Spleen (tissue), 11 donors: ENCODE results near the gene CCDC70. TPM values are rescaled to one million over a fixed set of nuclear protein-coding genes. Genes with fewer than 3 reads are reported as not detected.
"Not testable (repeated sequence)": the region's sequence is repeated elsewhere in the genome, so short reads cannot be mapped to it uniquely, and the experiment has no call there.

Experiments
- DNase-seq: peaks from one replicate; pipeline ENCODE4 v3.0.0-alpha.2; 2020
- H3K27ac ChIP-seq, 8 donors: fragments of 200-600 bp; sonication (generic) in 7 of 8; 1 replicate in 4 of 8; 2 replicates in 4 of 8; pipeline versions ENCODE4 v1.5.0 to v1.8.0; 2016 to 2021; ENCODE audit warnings: inconsistent platforms in 4 of 8, mild to moderate bottlenecking in 4 of 8, moderate library complexity in 1 of 8
- H3K27me3 ChIP-seq, 7 donors: fragments of 200-600 bp; sonication (generic) in 6 of 7; replicated peaks in 1 of 7; 1 replicate in 4 of 7; 2 replicates in 3 of 7; pipeline versions ENCODE4 v1.5.0 to v1.8.0; 2016 to 2021; ENCODE audit warnings: inconsistent platforms in 3 of 7, mild to moderate bottlenecking in 1 of 7
- H3K36me3 ChIP-seq, 6 donors: fragments of 200-600 bp; sonication (generic) in 5 of 6; 1 replicate in 4 of 6; 2 replicates in 2 of 6; pipeline versions ENCODE4 v1.5.0 to v1.8.0; 2016 to 2021; ENCODE audit warnings: inconsistent platforms in 2 of 6
- H3K4me1 ChIP-seq, 6 donors: fragments of 200-600 bp; sonication (generic) in 5 of 6; 1 replicate in 3 of 6; 2 replicates in 3 of 6; pipeline versions ENCODE4 v1.5.0 to v1.8.0; 2016 to 2021; ENCODE audit warnings: inconsistent platforms in 3 of 6
- H3K4me3 ChIP-seq, 8 donors: fragments of 200-600 bp; sonication (generic) in 7 of 8; 1 replicate in 4 of 8; 2 replicates in 4 of 8; pipeline versions ENCODE4 v1.5.0 to v1.8.0; 2016 to 2021; ENCODE audit warnings: inconsistent platforms in 4 of 8, mild to moderate bottlenecking in 4 of 8, moderate library complexity in 2 of 8
- H3K9me3 ChIP-seq, 8 donors: fragments of 200-600 bp; sonication (generic) in 7 of 8; 1 replicate in 4 of 8; 2 replicates in 4 of 8; pipeline versions ENCODE4 v1.5.0 to v1.8.0; 2016 to 2021; ENCODE audit warnings: inconsistent platforms in 4 of 8
- CTCF ChIP-seq, 11 experiments: fragments of 200-600 bp in 7 of 11; fragments of 450-650 bp in 4 of 11; sonication (generic) in 4 of 11; IDR thresholded peaks in 8 of 11; conservative IDR thresholded peaks in 3 of 11; 1 replicate in 7 of 11; 2 replicates in 4 of 11; pipeline versions ENCODE4 v1.4.0 to v1.8.0; 2016 to 2021; ENCODE audit warnings: antibody characterized with exemption in 11 of 11, inconsistent platforms in 4 of 11, mild to moderate bottlenecking in 1 of 11
- POLR2A ChIP-seq, 3 donors: fragments of 450-650 bp; IDR thresholded peaks; one replicate each; pipeline ENCODE4 v1.5.1; 2017; ENCODE audit warnings: antibody characterized with exemption in 3 of 3, mild to moderate bottlenecking in 1 of 3
- POLR2AphosphoS5 ChIP-seq, 3 donors: sonication (generic); formaldehyde crosslinking; IDR thresholded peaks; one replicate each; pipeline ENCODE4 v1.5.1; 2017; ENCODE audit warnings: antibody characterized with exemption in 3 of 3
- WGBS, 5 donors: extraction: QIAGEN DNeasy Blood & Tissue Kit in 3 of 5; methylation state at CpG; one replicate each; pipeline versions ENCODE4 v1.1.5 to v1.1.7; 2013 to 2018; 5-methylcytosine and 5-hydroxymethylcytosine counted together
- intact Hi-C: fragments of 100-400 bp; cut with DNase I; formaldehyde crosslinking; loops from one replicate; pipeline ENCODE4 v1.15.0; 2023; ENCODE audit warnings: low total_unique reads
- polyA plus RNA-seq, 3 donors: library from polyadenylated mRNA; stranded (reverse); fragments of 200-250 nt; gene quantifications; one replicate each; pipeline ENCODE4 v1.2.1, GENCODE V29; 2013
- total RNA-seq, 7 donors: library from RNA; depleted of rRNA in 3 of 7; stranded (reverse); fragments of >200 nt in 3 of 7; fragmentation: NEBNext Ultra II Directional in 4 of 7; extraction: Animal tissue kit (Norgen Biotek cat#: 25700) in 4 of 7; gene quantifications; one replicate each; pipeline versions ENCODE4 v1.1.0 to v1.2.1, GENCODE V29; 2016 to 2021
- donor health status: healthy with polysubstance abuse.
- donor health status: DM: no; HTN: no; CAD: no; lungs with moderate emphysema.
- donor health status: DM: no; HTN: no; CAD: no.
- donor health status: Bipolar disorder and iron deficiency.
- donor health status: healthy.
- donor health status: DM: no; HTN: no; CAD: no.
- donor health status: DM: yes; HTN: yes; CAD: no.

CCDC70 gene
- total and polyA plus RNA-seq, 10 donors: not detected

- Histone ChIP-seq H3K27me3 (no peaks in the 10 kb centered on the region), H3K27ac (no peak overlapping the region), H3K4me1 (peaks cover 0 to 12% (median 0%) of the 10 kb centered on the region in 6 donors), H3K9me3 (no peaks in the 10 kb centered on the region), H3K4me3 (no peak overlapping the region), H3K36me3 (no peaks in the 10 kb centered on the region)
- TF ChIP-seq POLR2AphosphoS5 (IDR thresholded peaks at IDR 0.05) (no peak), CTCF (IDR thresholded peaks at IDR 0.05 in 8 of 11, conservative IDR thresholded peaks at IDR 0.05 in 3 of 11) (no peak), POLR2A (IDR thresholded peaks at IDR 0.05) (no peak)
- WGBS, 5 donors: 34 to 69% (median 58%) methylated on average over 4 of the region's 4 CpGs
- intact Hi-C loops: no loop called here
- no peak for DNase-seq
These were observed 41.0 kb downstream of the CCDC70 start for GRCh38 chr13:51902776-51903175.

GRCh38 chr13:51905787-51906186, 44.0 kb downstream of the CCDC70 start:
- Histone ChIP-seq H3K27me3 (no peaks in the 10 kb centered on the region), H3K4me1 (peaks cover 0 to 12% (median 0%) of the 10 kb centered on the region in 6 donors), H3K27ac (no peak overlapping the region), H3K36me3 (no peaks in the 10 kb centered on the region), H3K9me3 (no peaks in the 10 kb centered on the region), H3K4me3 (no peak overlapping the region)
- intact Hi-C loops: no loop called here
- TF ChIP-seq POLR2AphosphoS5 (IDR thresholded peaks at IDR 0.05) (no peak), POLR2A (IDR thresholded peaks at IDR 0.05) (no peak), CTCF (IDR thresholded peaks at IDR 0.05 in 8 of 11, conservative IDR thresholded peaks at IDR 0.05 in 3 of 11) (no peak)
- WGBS, 5 donors: 74 to 96% (median 90%) methylated on average over 4 to 6 of the region's 6 CpGs
- no peak for DNase-seq

GRCh38 chr13:51906581-51906980, 44.8 kb downstream of the CCDC70 start:
- H3K9me3 ChIP-seq: no peaks in the 10 kb centered on the region
- no peak for TF ChIP-seq CTCF (IDR thresholded peaks at IDR 0.05 in 8 of 11, conservative IDR thresholded peaks at IDR 0.05 in 3 of 11)
- peak in 1 of 3 donors; percentile 14 for TF ChIP-seq POLR2AphosphoS5 (IDR thresholded peaks at IDR 0.05)
- TF ChIP-seq POLR2A (IDR thresholded peaks at IDR 0.05): no peak
- H3K36me3 ChIP-seq: no peaks in the 10 kb centered on the region
- H3K27me3 ChIP-seq: no peaks in the 10 kb centered on the region
- peaks cover 0 to 12% (median 0%) of the 10 kb centered on the region in 6 donors for H3K4me1 ChIP-seq
- intact Hi-C loops: no loop called here
- WGBS, 5 donors: 51 to 67% (median 57%) methylated on average over 3 of the region's 3 CpGs
- no peak overlapping the region for H3K4me3 ChIP-seq
- no peak overlapping the region for H3K27ac ChIP-seq
- DNase-seq: no peak

GRCh38 chr13:51907040-51907732, 45.4 kb downstream of the CCDC70 start:
- Histone ChIP-seq H3K4me3 (no peak overlapping the region), H3K27me3 (peaks cover 0 to 2% (median 0%) of the 10 kb centered on the region in 7 donors), H3K9me3 (no peaks in the 10 kb centered on the region), H3K36me3 (no peaks in the 10 kb centered on the region), H3K27ac (no peak overlapping the region), H3K4me1 (peaks cover 0 to 12% (median 0%) of the 10 kb centered on the region in 6 donors)
- no peak for TF ChIP-seq POLR2A (IDR thresholded peaks at IDR 0.05)
- TF ChIP-seq POLR2AphosphoS5 (IDR thresholded peaks at IDR 0.05): no peak
- TF ChIP-seq CTCF (IDR thresholded peaks at IDR 0.05 in 8 of 11, conservative IDR thresholded peaks at IDR 0.05 in 3 of 11): no peak
- WGBS, 5 donors: 63 to 79% (median 67%) methylated on average over 6 to 8 of the region's 8 CpGs
- intact Hi-C loops: no loop called here
- no peak for DNase-seq

- H3K9me3 ChIP-seq, intact Hi-C loops, H3K4me3 ChIP-seq, H3K36me3 ChIP-seq, H3K27ac ChIP-seq, DNase-seq: not testable (repeated sequence)
- H3K4me1 ChIP-seq: peaks cover 0 to 26% (median 6%) of the 10 kb centered on the region in 6 donors
- WGBS, 5 donors: 65 to 73% (median 67%) methylated on average over 5 of the region's 5 CpGs
- peaks cover 0 to 12% (median 0%) of the 10 kb centered on the region in 7 donors for H3K27me3 ChIP-seq
These were observed 47.5 kb downstream of the CCDC70 start for GRCh38 chr13:51909265-51909664.
